Measurements from ENCODE around the gene DES. TPM values are rescaled to one million over a fixed set of nuclear protein-coding genes. Genes with fewer than 3 reads are reported as not detected.
A peak's percentile ranks its signal among the peaks of the same experiment; 100 is the strongest.

The DES gene
- total RNA-seq, 1 donor from 2014 or later: not detected

- FAIRE-seq (no peak), DNase-seq (ENCODE audit: low read depth) (no peak)
- Histone ChIP-seq H3K36me3 (ENCODE audit: control insufficient read depth, insufficient read depth, low read length) (no peaks in the 10 kb centered on the region), H3K27me3 (ENCODE audit: control insufficient read depth, insufficient read depth, low read length) (peaks cover 4% of the 10 kb centered on the region), H3K4me3 (ENCODE audit: low read depth, low read length) (no peak overlapping the region)
- TF ChIP-seq CTCF (IDR thresholded peaks at IDR 0.05; ENCODE audit: insufficient read depth, low read length, severe bottlenecking): no peak
These were observed 21.3 kb downstream of the DES start for GRCh38 chr2:219439506-219439905.

- no peak for TF ChIP-seq CTCF (IDR thresholded peaks at IDR 0.05; ENCODE audit: insufficient read depth, low read length, severe bottlenecking)
- Histone ChIP-seq H3K4me3 (ENCODE audit: low read depth, low read length) (no peak overlapping the region), H3K27me3 (ENCODE audit: control insufficient read depth, insufficient read depth, low read length) (no peaks in the 10 kb centered on the region), H3K36me3 (ENCODE audit: control insufficient read depth, insufficient read depth, low read length) (no peaks in the 10 kb centered on the region)
- DNase-seq (ENCODE audit: low read depth) (peak; percentile 69), FAIRE-seq (no peak)
These were observed 22.4 kb downstream of the DES start for GRCh38 chr2:219440388-219441256.

- Histone ChIP-seq H3K36me3 (ENCODE audit: control insufficient read depth, insufficient read depth, low read length) (no peaks in the 10 kb centered on the region), H3K4me3 (ENCODE audit: low read depth, low read length) (peak overlapping the region; percentile 46), H3K27me3 (ENCODE audit: control insufficient read depth, insufficient read depth, low read length) (no peaks in the 10 kb centered on the region)
- FAIRE-seq: no peak
- no peak for TF ChIP-seq CTCF (IDR thresholded peaks at IDR 0.05; ENCODE audit: insufficient read depth, low read length, severe bottlenecking)
- peak; percentile 39 for DNase-seq (ENCODE audit: low read depth)
These were observed 23.5 kb downstream of the DES start for GRCh38 chr2:219441451-219442255.

GRCh38 chr2:219442256-219443015 lies 24.3 kb downstream of the DES start:
- Histone ChIP-seq H3K36me3 (ENCODE audit: control insufficient read depth, insufficient read depth, low read length) (no peaks in the 10 kb centered on the region), H3K27me3 (ENCODE audit: control insufficient read depth, insufficient read depth, low read length) (no peaks in the 10 kb centered on the region), H3K4me3 (ENCODE audit: low read depth, low read length) (peak overlapping the region; percentile 46)
- no peak for FAIRE-seq
- TF ChIP-seq CTCF (IDR thresholded peaks at IDR 0.05; ENCODE audit: insufficient read depth, low read length, severe bottlenecking): no peak
- DNase-seq (ENCODE audit: low read depth): no peak

GRCh38 chr2:219443016-219443696 lies 25.0 kb downstream of the DES start:
- H3K36me3 ChIP-seq (ENCODE audit: control insufficient read depth, insufficient read depth, low read length): no peaks in the 10 kb centered on the region
- no peak for DNase-seq (ENCODE audit: low read depth)
- no peak for FAIRE-seq
- H3K4me3 ChIP-seq (ENCODE audit: low read depth, low read length): no peak overlapping the region
- TF ChIP-seq CTCF (IDR thresholded peaks at IDR 0.05; ENCODE audit: insufficient read depth, low read length, severe bottlenecking): no peak
- H3K27me3 ChIP-seq (ENCODE audit: control insufficient read depth, insufficient read depth, low read length): no peaks in the 10 kb centered on the region
